H1 (cell line): ENCODE data around the gene ABI3BP. TPM values are rescaled to one million over a fixed set of nuclear protein-coding genes. Genes with fewer than 3 reads are reported as not detected.

Source experiments
- CTCF ChIA-PET: fragments of 300-600 bp; sonication (Branson Sonifier 250); formaldehyde crosslinking; loops from one replicate; lab custom pipeline; 2021; ENCODE audit not compliant: partially characterized antibody; lab: Charles Lee
- POLR2A ChIA-PET: fragments of 300-600 bp; sonication (Branson Sonifier 250); formaldehyde crosslinking; loops from one replicate; lab custom pipeline; 2021; ENCODE audit warnings: inconsistent platforms; ENCODE audit not compliant: partially characterized antibody; lab: Charles Lee
- DNase-seq, 2 experiments: peaks; one replicate each; pipeline versions ENCODE4 v3.0.0 to v3.0.0-alpha.2; 2010 to 2022; ENCODE audit warnings: low spot score in 2 of 2, low read depth in 1 of 2, mixed read lengths in 1 of 2
- FAIRE-seq: peaks from 2 replicates; lab custom pipeline; 2011; peaks lifted over from hg19 to GRCh38; lab: Jason Lieb, UNC
- H2AFZ ChIP-seq: 2 replicates; pipeline ENCODE4 v1.8.1; 2012; ENCODE audit warnings: low read length, inconsistent platforms
- H2AK5ac ChIP-seq: 2 replicates; pipeline ENCODE4 v1.6.1; 2013; ENCODE audit warnings: low read depth, low read length
- H2BK120ac ChIP-seq: replicated peaks from 2 replicates; pipeline ENCODE3; 2013; ENCODE audit warnings: low read depth, low read length, inconsistent platforms
- H2BK12ac ChIP-seq: 2 replicates; pipeline ENCODE4 v1.6.1; 2013; ENCODE audit warnings: low read depth, low read length
- H2BK15ac ChIP-seq: 2 replicates; pipeline ENCODE4 v1.6.1; 2013; ENCODE audit warnings: low read length
- H2BK20ac ChIP-seq: 2 replicates; pipeline ENCODE4 v1.6.1; 2013; ENCODE audit warnings: low read length
- H2BK5ac ChIP-seq: 2 replicates; pipeline ENCODE4 v1.6.1; 2013; ENCODE audit warnings: low read depth, low read length
- H3K14ac ChIP-seq: 2 replicates; pipeline ENCODE4 v1.6.1; 2013; ENCODE audit warnings: inconsistent platforms; ENCODE audit not compliant: insufficient read length
- H3K18ac ChIP-seq: 2 replicates; pipeline ENCODE4 v1.6.1; 2013; ENCODE audit warnings: low read length; ENCODE audit errors: extremely low read depth
- H3K23ac ChIP-seq: 2 replicates; pipeline ENCODE4 v1.6.1; 2013; ENCODE audit warnings: inconsistent platforms; ENCODE audit not compliant: insufficient read length
- H3K23me2 ChIP-seq: 2 replicates; pipeline ENCODE4 v1.6.1; 2013; ENCODE audit warnings: low read depth, low read length
- H3K27ac ChIP-seq: 2 replicates; pipeline ENCODE4 v1.6.1; 2011; ENCODE audit warnings: low read depth, low read length, inconsistent platforms
- H3K27me3 ChIP-seq, 4 experiments: replicated peaks in 1 of 4; 1 replicate in 1 of 4; 2 replicates in 3 of 4; pipeline versions ENCODE4 v1.6.1 to v1.8.1; 2011 to 2013; ENCODE audit warnings: low read length in 3 of 4, mild to moderate bottlenecking in 3 of 4, inconsistent platforms in 2 of 4, mixed read lengths in 2 of 4, moderate library complexity in 1 of 4; ENCODE audit not compliant: control insufficient read depth in 3 of 4, insufficient read depth in 3 of 4; ENCODE audit errors: extremely low read depth in 1 of 4
- H3K36me3 ChIP-seq, 4 experiments: 2 replicates each; pipeline versions ENCODE4 v1.6.1 to v1.8.1; 2011 to 2013; ENCODE audit warnings: mild to moderate bottlenecking in 4 of 4, low read length in 3 of 4, moderate library complexity in 2 of 4, control low read depth in 1 of 4, inconsistent platforms in 1 of 4; ENCODE audit not compliant: insufficient read depth in 4 of 4, control insufficient read depth in 2 of 4
- H3K4ac ChIP-seq: replicated peaks from 2 replicates; pipeline ENCODE3; 2013; ENCODE audit warnings: low read length, low read depth, mixed read lengths, inconsistent platforms; ENCODE audit not compliant: insufficient read length
- H3K4me1 ChIP-seq, 4 experiments: replicated peaks in 1 of 4; 1 replicate in 1 of 4; 2 replicates in 3 of 4; pipeline versions ENCODE4 v1.6.1 to v1.8.1; 2011 to 2013; ENCODE audit warnings: low read length in 3 of 4, inconsistent platforms in 2 of 4, mixed read lengths in 1 of 4; ENCODE audit not compliant: insufficient read depth in 4 of 4, control insufficient read depth in 3 of 4
- H3K4me2 ChIP-seq, 2 experiments: 2 replicates each; pipeline versions ENCODE4 v1.6.1 to v1.8.1; 2011 to 2013; ENCODE audit warnings: low read depth in 2 of 2, low read length in 2 of 2, control low read depth in 1 of 2, inconsistent platforms in 1 of 2, mild to moderate bottlenecking in 1 of 2; ENCODE audit not compliant: insufficient read depth in 1 of 2
- H3K4me3 ChIP-seq, 4 experiments: fragments of 200-600, 300-600 bp in 1 of 4; sonication (generic), shearing (Covaris generic), sonication (Bioruptor Twin) in 1 of 4; 2 replicates each; pipeline versions ENCODE4 v1.5.1 to v1.8.1; 2011 to 2016; ENCODE audit warnings: low read length in 4 of 4, low read depth in 3 of 4, control low read depth in 2 of 4, inconsistent platforms in 2 of 4, mild to moderate bottlenecking in 2 of 4, mixed read lengths in 1 of 4, moderate library complexity in 1 of 4; ENCODE audit not compliant: insufficient read depth in 2 of 4; ENCODE audit errors: extremely low read depth in 1 of 4
- H3K56ac ChIP-seq: replicated peaks from 2 replicates; pipeline ENCODE3; 2013; ENCODE audit warnings: low read depth, mild to moderate bottlenecking, mixed read lengths, low read length, inconsistent platforms; ENCODE audit not compliant: insufficient read length
- H3K79me1 ChIP-seq: 2 replicates; pipeline ENCODE4 v1.6.1; 2013; ENCODE audit warnings: low read depth, low read length, control low read depth
- H3K79me2 ChIP-seq, 2 experiments: 2 replicates each; pipeline versions ENCODE4 v1.6.1 to v1.8.1; 2012 to 2013; ENCODE audit warnings: low read length in 2 of 2, mild to moderate bottlenecking in 2 of 2, inconsistent platforms in 1 of 2; ENCODE audit not compliant: insufficient read depth in 2 of 2, control insufficient read depth in 1 of 2
- H3K9ac ChIP-seq, 4 experiments: replicated peaks in 1 of 4; 1 replicate in 1 of 4; 2 replicates in 3 of 4; pipeline versions ENCODE4 v1.6.1 to v1.8.1; 2011 to 2013; ENCODE audit warnings: low read depth in 3 of 4, low read length in 3 of 4, control low read depth in 2 of 4, mild to moderate bottlenecking in 2 of 4, moderate library complexity in 2 of 4, inconsistent platforms in 1 of 4; ENCODE audit errors: extremely low read depth in 1 of 4
- H3K9me3 ChIP-seq, 2 experiments: 2 replicates each; pipeline versions ENCODE4 v1.6.1 to v1.8.1; 2012 to 2013; ENCODE audit warnings: mild to moderate bottlenecking in 2 of 2, moderate library complexity in 2 of 2, control low read depth in 1 of 2, inconsistent platforms in 1 of 2, low read depth in 1 of 2, low read length in 1 of 2, mixed read lengths in 1 of 2; ENCODE audit not compliant: insufficient read depth in 2 of 2
- H4K20me1 ChIP-seq, 2 experiments: replicated peaks in 1 of 2; 2 replicates each; pipeline versions ENCODE3 to v1.8.1; 2011 to 2013; ENCODE audit warnings: inconsistent platforms in 2 of 2, low read length in 2 of 2, mild to moderate bottlenecking in 1 of 2; ENCODE audit not compliant: insufficient read depth in 2 of 2, control insufficient read depth in 1 of 2
- H4K5ac ChIP-seq: 2 replicates; pipeline ENCODE4 v1.6.1; 2013; ENCODE audit warnings: low read length, low read depth, mixed read lengths, inconsistent platforms; ENCODE audit not compliant: insufficient read length
- H4K8ac ChIP-seq: 2 replicates; pipeline ENCODE4 v1.8.0; 2013; ENCODE audit warnings: mild to moderate bottlenecking, moderate library complexity, low read length, inconsistent platforms; ENCODE audit not compliant: insufficient read depth; ENCODE audit errors: extremely low read depth
- H4K91ac ChIP-seq: replicated peaks from 2 replicates; pipeline ENCODE3; 2013; ENCODE audit warnings: low read length, mixed read lengths, inconsistent platforms; ENCODE audit not compliant: insufficient read length
- BRCA1 ChIP-seq: IDR thresholded peaks from 2 replicates; pipeline ENCODE4 v1.6.1; 2012; ENCODE audit warnings: low read depth, low read length, improper control_type of control experiment
- WGBS, 2 experiments: shearing (Covaris generic) in 1 of 2; methylation state at CpG; one replicate each; pipeline versions ENCODE4 v1.1.6 to v1.1.7; 2013 to 2015; ENCODE audit warnings: low lambda C conversion rate in 2 of 2, mixed read lengths in 2 of 2, inconsistent platforms in 1 of 2, low coverage in 1 of 2, missing lambda C conversion rate in 1 of 2; ENCODE audit not compliant: insufficient replicate concordance in 2 of 2, insufficient coverage in 1 of 2, insufficient read length in 1 of 2; ENCODE audit errors: extremely low coverage in 1 of 2, missing lambda C conversion rate in 1 of 2; 5-methylcytosine and 5-hydroxymethylcytosine counted together
- polyA plus RNA-seq, 7 experiments: library from polyadenylated mRNA; depleted of rRNA in 3 of 7; stranded (reverse) in 5 of 7; unstranded in 2 of 7; fragments of >200 nt in 5 of 7; fragments of 200-250 nt in 2 of 7; gene quantifications; 1 replicate in 5 of 7; 2 replicates in 1 of 7; 4 replicates in 1 of 7; pipeline versions ENCODE4 v1.2.1 to v1.2.3, GENCODE V29; 2011 to 2013; ENCODE audit warnings: missing spikeins in 2 of 7, mixed read lengths in 2 of 7
- total RNA-seq: library from RNA; stranded (reverse); fragmentation: NEBNext Ultra II Directional; extraction: Animal tissue kit (Norgen Biotek cat#: 25700); gene quantifications from 2 replicates; pipeline ENCODE4 v1.2.1, GENCODE V29; 2021

The ABI3BP gene
- total and polyA plus RNA-seq, 2 of the 8 experiments (the other 6 are each of a cell fraction or from before 2014, with no cell fraction given), result 0.08 to 0.32 TPM

DNA sequence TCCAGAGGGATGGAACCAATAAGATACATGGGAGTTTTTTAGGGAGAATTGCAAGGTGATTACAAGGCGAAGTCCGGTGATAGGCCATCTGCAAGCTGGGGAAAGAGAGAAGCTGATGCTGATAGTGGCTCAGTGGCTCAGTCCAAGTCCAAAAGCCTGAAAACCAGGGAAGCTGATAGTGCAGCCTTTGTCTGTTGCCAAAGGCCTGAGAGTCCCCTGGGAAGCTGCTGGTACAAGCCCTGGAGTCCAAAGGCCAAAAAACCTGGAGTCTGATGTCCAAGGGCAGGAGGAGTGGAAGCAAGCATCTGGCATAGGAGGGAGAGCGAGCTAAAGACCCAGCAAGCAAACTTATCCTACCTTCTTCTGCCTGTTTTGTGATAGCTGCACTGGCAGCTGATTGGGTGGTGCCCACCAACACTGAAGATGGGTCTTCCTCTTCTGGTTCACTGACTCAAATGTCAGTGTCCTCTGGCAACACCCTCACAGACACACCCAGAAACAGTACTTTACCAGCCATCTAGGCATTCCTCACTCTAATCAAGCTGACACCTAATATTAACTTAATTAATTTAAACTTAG is 267.2 kb downstream of the ABI3BP start:
- Histone ChIP-seq H3K4me2 (no peak overlapping the region), H3K36me3 (peaks cover 2 to 49% (median 16%) of the 10 kb centered on the region in 4 experiments; a peak in 6 of 8 replicates), H3K79me2 (peaks cover 0 to 44% of the 10 kb centered on the region in 2 experiments; a peak in 2 of 4 replicates), H3K9me3 (no peaks in the 10 kb centered on the region), H3K23me2 (no peaks in the 10 kb centered on the region), H3K56ac (no peak overlapping the region), H2BK15ac (no peak overlapping the region), H2AK5ac (no peak overlapping the region), H4K8ac (no peak overlapping the region), H4K5ac (no peak overlapping the region), H3K18ac (no peak overlapping the region), H3K79me1 (no peaks in the 10 kb centered on the region), H3K4me1 (peaks cover 0 to 4% (median 1%) of the 10 kb centered on the region in 4 experiments; a peak in 2 of 7 replicates), H2BK20ac (no peak overlapping the region), H3K4ac (no peak overlapping the region), H2BK5ac (no peak overlapping the region), H2BK12ac (no peak overlapping the region), H3K14ac (no peak overlapping the region), H3K27ac (no peak overlapping the region), H4K20me1 (peaks cover under 1 to 1% of the 10 kb centered on the region in 2 experiments), H2AFZ (no peak overlapping the region), H3K9ac (no peak overlapping the region), H4K91ac (no peak overlapping the region), H3K23ac (no peak overlapping the region), H2BK120ac (no peak overlapping the region), H3K4me3 (no peak overlapping the region), H3K27me3 (no peaks in the 10 kb centered on the region)
- whole genome bisulfite sequencing, 2 experiments, result 94% methylated on average over 3 of the region's 3 CpGs; no CpG with 5 or more reads in 1 of the 2 experiments
- TF ChIP-seq BRCA1, result no peak
- ChIA-PET CTCF (interaction anchor here (1.0 to 2.3 kb wide), 5 partner anchors 10 to 263 kb away, joined by 3 to 9 read pairs (median 5); no protein-coding TSS in a partner anchor), POLR2A (interaction anchor here (0.8 to 2.7 kb wide), 4 partner anchors 10 to 315 kb away, joined by 3 to 14 read pairs (median 6); partner anchors contain the start of gene TFG)
- DNase-seq (no peak), FAIRE-seq (no peak)
